Activated naive CD8-positive, alpha-beta T cell treated with anti-CD3 and anti-CD28 coated beads, Interleukin-2, amount 10 ng/mL, durations not matched to agents 7 days and 5 days (primary cell): ENCODE measurements around the gene ATP11A. TPM values are rescaled to one million over a fixed set of nuclear protein-coding genes. Genes with fewer than 3 reads are reported as not detected.

Experiments used
- ATAC-seq: fragments of 150-1000 bp; cut with Tn5 transposase; one replicate; pipeline ENCODE4 v1.10.0; 2021; ENCODE audit warnings: low read depth, moderate library complexity
- POLR2A ChIA-PET: fragments of 350-600 bp; sonication (Branson Sonifier 250); formaldehyde crosslinking; loops from one replicate; lab custom pipeline; 2021; ENCODE audit warnings: antibody characterized with exemption; lab: Charles Lee
- DNase-seq: peaks from one replicate; pipeline ENCODE4 v3.0.0; 2021
- H3K27ac Mint-ChIP-seq: one replicate; pipeline ENCODE4 v1.8.0; 2022; ENCODE audit warnings: mild to moderate bottlenecking, mixed read lengths
- H3K27me3 Mint-ChIP-seq: one replicate; pipeline ENCODE4 v1.8.0; 2022; ENCODE audit warnings: mild to moderate bottlenecking, moderate library complexity, mixed read lengths
- H3K36me3 Mint-ChIP-seq: one replicate; pipeline ENCODE4 v1.8.0; 2021; ENCODE audit warnings: mild to moderate bottlenecking, mixed read lengths
- H3K4me1 Mint-ChIP-seq: one replicate; pipeline ENCODE4 v1.8.0; 2021; ENCODE audit warnings: mixed read lengths
- H3K4me3 Mint-ChIP-seq: one replicate; pipeline ENCODE4 v1.8.0; 2022; ENCODE audit warnings: mild to moderate bottlenecking, moderate library complexity, mixed read lengths
- H3K9me3 Mint-ChIP-seq: one replicate; pipeline ENCODE4 v1.8.0; 2021; ENCODE audit warnings: mixed read lengths
- total RNA-seq, 2 experiments: library from RNA; stranded (reverse); gene quantifications; one replicate each; pipeline ENCODE4 v1.2.3, GENCODE V29; 2021

ATP11A gene
- 10 to 100 TPM; 36.5 to 38.2 TPM for total RNA-seq

GRCh38 chr13:112689303-112690245 lies at the start of gene ATP11A:
Gene ATP11A, plus strand, starts transcription at chr13:112690038. Its CDS starts 379 bp downstream, at chr13:112690417.
- ATAC-seq (peak; percentile 88), DNase-seq (peak; percentile 87)
- H3K27me3 Mint-ChIP-seq = no peaks in the 10 kb centered on the region
- peaks cover 3% of the 10 kb centered on the region for H3K36me3 Mint-ChIP-seq
- H3K4me1 Mint-ChIP-seq = peaks cover 36% of the 10 kb centered on the region
- H3K4me3 Mint-ChIP-seq = peak within 1 kb of the TSS; percentile 89
- H3K9me3 Mint-ChIP-seq = no peaks in the 10 kb centered on the region
- peak within 1 kb of the TSS; percentile 80 for H3K27ac Mint-ChIP-seq
- POLR2A ChIA-PET = no interaction called here

- ATAC-seq (no peak), DNase-seq (no peak)
- Mint-ChIP-seq H3K27me3 (peaks cover 25% of the 10 kb centered on the region), H3K9me3 (no peaks in the 10 kb centered on the region), H3K4me1 (peaks cover 2% of the 10 kb centered on the region), H3K4me3 (no peak overlapping the region), H3K27ac (no peak overlapping the region), H3K36me3 (no peaks in the 10 kb centered on the region)
- POLR2A ChIA-PET = no interaction called here
Observed at GRCh38 chr13:112641456-112642089, 48.3 kb upstream of the ATP11A start.

GRCh38 chr13:112642090-112642460 lies 47.8 kb upstream of the ATP11A start:
- Mint-ChIP-seq H3K4me3 (no peak overlapping the region), H3K27me3 (peaks cover 25% of the 10 kb centered on the region), H3K9me3 (no peaks in the 10 kb centered on the region), H3K36me3 (no peaks in the 10 kb centered on the region), H3K4me1 (peaks cover 2% of the 10 kb centered on the region), H3K27ac (no peak overlapping the region)
- POLR2A ChIA-PET = no interaction called here
- DNase-seq = no peak
- no peak for ATAC-seq

- POLR2A ChIA-PET = no interaction called here
- Mint-ChIP-seq H3K4me1 (peaks cover 2% of the 10 kb centered on the region), H3K36me3 (no peaks in the 10 kb centered on the region), H3K4me3 (no peak overlapping the region), H3K27ac (no peak overlapping the region), H3K9me3 (no peaks in the 10 kb centered on the region), H3K27me3 (peaks cover 23% of the 10 kb centered on the region)
- no peak for DNase-seq
- no peak for ATAC-seq
Observed at GRCh38 chr13:112643759-112644459, 45.9 kb upstream of the ATP11A start.

- no peak overlapping the region for H3K27ac Mint-ChIP-seq
Observed at GRCh38 chr13:112645327-112645914, 44.4 kb upstream of the ATP11A start.

GRCh38 chr13:112647256-112647655 lies 42.6 kb upstream of the ATP11A start:
- peaks cover 15% of the 10 kb centered on the region for H3K27me3 Mint-ChIP-seq
- no peaks in the 10 kb centered on the region for H3K36me3 Mint-ChIP-seq
- H3K4me3 Mint-ChIP-seq = no peak overlapping the region
- POLR2A ChIA-PET = no interaction called here
- no peaks in the 10 kb centered on the region for H3K4me1 Mint-ChIP-seq
- no peaks in the 10 kb centered on the region for H3K9me3 Mint-ChIP-seq
- H3K27ac Mint-ChIP-seq = no peak overlapping the region
- ATAC-seq = no peak
- no peak for DNase-seq

More at GRCh38 chr13:112645327-112645914, 44.4 kb upstream of the ATP11A start:
- peaks cover 2% of the 10 kb centered on the region for H3K4me1 Mint-ChIP-seq
- DNase-seq (no peak), ATAC-seq (no peak)
- POLR2A ChIA-PET = no interaction called here
- H3K4me3 Mint-ChIP-seq = no peak overlapping the region
- H3K27me3 Mint-ChIP-seq = peaks cover 11% of the 10 kb centered on the region
- H3K9me3 Mint-ChIP-seq = no peaks in the 10 kb centered on the region
- no peaks in the 10 kb centered on the region for H3K36me3 Mint-ChIP-seq

GRCh38 chr13:112648101-112648500 lies 41.7 kb upstream of the ATP11A start:
- peaks cover 23% of the 10 kb centered on the region for H3K27me3 Mint-ChIP-seq
- no peak overlapping the region for H3K27ac Mint-ChIP-seq
- H3K36me3 Mint-ChIP-seq = no peaks in the 10 kb centered on the region
- H3K4me1 Mint-ChIP-seq = no peaks in the 10 kb centered on the region
- ATAC-seq = no peak
- H3K9me3 Mint-ChIP-seq = no peaks in the 10 kb centered on the region
- H3K4me3 Mint-ChIP-seq = no peak overlapping the region
- no peak for DNase-seq
- POLR2A ChIA-PET = no interaction called here

GRCh38 chr13:112648966-112649690 lies 40.7 kb upstream of the ATP11A start:
- Mint-ChIP-seq H3K27me3 (peaks cover 23% of the 10 kb centered on the region), H3K4me3 (no peak overlapping the region), H3K9me3 (no peaks in the 10 kb centered on the region), H3K27ac (no peak overlapping the region), H3K36me3 (no peaks in the 10 kb centered on the region), H3K4me1 (no peaks in the 10 kb centered on the region)
- no peak for ATAC-seq
- POLR2A ChIA-PET = no interaction called here
- DNase-seq = no peak

- Mint-ChIP-seq H3K4me3 (no peak overlapping the region), H3K4me1 (no peaks in the 10 kb centered on the region), H3K27ac (no peak overlapping the region), H3K9me3 (peaks cover 1% of the 10 kb centered on the region), H3K36me3 (no peaks in the 10 kb centered on the region), H3K27me3 (peaks cover 20% of the 10 kb centered on the region)
- POLR2A ChIA-PET = no interaction called here
- no peak for ATAC-seq
- DNase-seq = no peak
Observed at GRCh38 chr13:112651311-112651710, 38.5 kb upstream of the ATP11A start.

- H3K4me1 Mint-ChIP-seq = no peaks in the 10 kb centered on the region
- DNase-seq = no peak
- no peaks in the 10 kb centered on the region for H3K36me3 Mint-ChIP-seq
- H3K27me3 Mint-ChIP-seq = peaks cover 20% of the 10 kb centered on the region
- no peak overlapping the region for H3K27ac Mint-ChIP-seq
- peaks cover 1% of the 10 kb centered on the region for H3K9me3 Mint-ChIP-seq
- H3K4me3 Mint-ChIP-seq = no peak overlapping the region
- ATAC-seq = no peak
- POLR2A ChIA-PET = no interaction called here
Observed at GRCh38 chr13:112651750-112652511, 37.9 kb upstream of the ATP11A start.

- Mint-ChIP-seq H3K4me1 (no peaks in the 10 kb centered on the region), H3K27me3 (peaks cover 20% of the 10 kb centered on the region), H3K36me3 (no peaks in the 10 kb centered on the region), H3K9me3 (peaks cover 1% of the 10 kb centered on the region), H3K27ac (no peak overlapping the region), H3K4me3 (no peak overlapping the region)
- POLR2A ChIA-PET = no interaction called here
- no peak for ATAC-seq
- no peak for DNase-seq
Observed at GRCh38 chr13:112652512-112653070, 37.2 kb upstream of the ATP11A start.

- H3K9me3 Mint-ChIP-seq = peaks cover 1% of the 10 kb centered on the region
- POLR2A ChIA-PET = no interaction called here
- no peak overlapping the region for H3K4me3 Mint-ChIP-seq
- H3K36me3 Mint-ChIP-seq = no peaks in the 10 kb centered on the region
- no peak for DNase-seq
- ATAC-seq = no peak
- H3K27ac Mint-ChIP-seq = no peak overlapping the region
- H3K4me1 Mint-ChIP-seq = no peaks in the 10 kb centered on the region
- peaks cover 19% of the 10 kb centered on the region for H3K27me3 Mint-ChIP-seq
Observed at GRCh38 chr13:112653071-112653470, 36.8 kb upstream of the ATP11A start.
